Natural killer cell (primary cell): ENCODE measurements around the gene FGGY. TPM values are rescaled to one million over a fixed set of nuclear protein-coding genes. Genes with fewer than 3 reads are reported as not detected.
"Not testable (repeated sequence)": the region's sequence is repeated elsewhere in the genome, so short reads cannot be mapped to it uniquely, and the experiment has no call there.

Experiments used
- ATAC-seq, 3 donors: fragments of 150-1000 bp in 2 of 3; fragments of 200-7000 bp in 1 of 3; cut with Tn5 transposase; 1 replicate in 1 of 3; 2 replicates in 2 of 3; pipeline ENCODE4 v1.10.0; 2021; ENCODE audit warnings: mild to moderate bottlenecking in 2 of 3, moderate library complexity in 2 of 3
- DNase-seq, 2 donors: peaks; one replicate each; pipeline versions ENCODE4 v3.0.0 to v3.0.0-alpha.2; 2013 to 2021; ENCODE audit warnings: mixed read lengths in 1 of 2
- H3K27ac ChIP-seq: one replicate; pipeline ENCODE4 v1.5.1; 2013; ENCODE audit warnings: mild to moderate bottlenecking, low read length
- H3K27me3 ChIP-seq: one replicate; pipeline ENCODE4 v1.6.1; 2013; ENCODE audit warnings: low read length; ENCODE audit not compliant: control insufficient read depth, insufficient read depth
- H3K36me3 ChIP-seq: one replicate; pipeline ENCODE4 v1.6.1; 2013; ENCODE audit warnings: low read length; ENCODE audit not compliant: control insufficient read depth, insufficient read depth
- H3K4me1 ChIP-seq: one replicate; pipeline ENCODE4 v1.6.1; 2013; ENCODE audit warnings: low read length; ENCODE audit not compliant: control insufficient read depth, insufficient read depth
- H3K4me3 ChIP-seq: one replicate; pipeline ENCODE4 v1.5.1; 2013; ENCODE audit warnings: low read length
- H3K9me3 ChIP-seq: one replicate; pipeline ENCODE4 v1.6.1; 2013; ENCODE audit warnings: low read length; ENCODE audit not compliant: control insufficient read depth, insufficient read depth
- H3K27ac Mint-ChIP-seq, 2 donors: one replicate each; pipeline ENCODE4 v1.8.0; 2022; ENCODE audit warnings: mild to moderate bottlenecking in 2 of 2, mixed read lengths in 2 of 2, moderate library complexity in 1 of 2
- H3K27me3 Mint-ChIP-seq, 2 donors: one replicate each; pipeline ENCODE4 v1.8.0; 2022; ENCODE audit warnings: low read depth in 2 of 2, mixed read lengths in 2 of 2
- H3K36me3 Mint-ChIP-seq: one replicate; pipeline ENCODE4 v1.8.0; 2022; ENCODE audit warnings: mixed read lengths
- H3K4me1 Mint-ChIP-seq, 2 donors: one replicate each; pipeline ENCODE4 v1.8.0; 2022; ENCODE audit warnings: mixed read lengths in 2 of 2
- H3K4me3 Mint-ChIP-seq: one replicate; pipeline ENCODE4 v1.8.0; 2022; ENCODE audit warnings: mild to moderate bottlenecking, moderate library complexity, mixed read lengths
- H3K9me3 Mint-ChIP-seq, 2 donors: one replicate each; pipeline ENCODE4 v1.8.0; 2022; ENCODE audit warnings: mixed read lengths in 2 of 2
- WGBS: methylation state at CpG from one replicate; pipeline ENCODE4 v1.1.7; 2013; ENCODE audit warnings: missing lambda C conversion rate; ENCODE audit not compliant: insufficient coverage; 5-methylcytosine and 5-hydroxymethylcytosine counted together
- intact Hi-C: fragments of 100-400 bp; cut with micrococcal nuclease; formaldehyde crosslinking; loops from one replicate; pipeline ENCODE4 v1.14.2; 2022
- total RNA-seq, 4 donors: library from RNA; stranded (reverse); fragments of 120-200 nt in 1 of 4; gene quantifications; one replicate each; pipeline versions ENCODE4 v1.2.3 to v1.2.4, GENCODE V29; 2013 to 2022
- TF ChIP-seq, protein P1 (sequence below): fragments of 200-600 bp; IDR thresholded peaks from one replicate; pipeline ENCODE4 v1.8.0; 2022; ENCODE audit warnings: antibody characterized with exemption

The FGGY gene
- total RNA-seq, 3 donors from 2014 or later (not counting 1 experiment from before 2014, with no cell fraction given): 21.8 to 31.5 (median 21.8) TPM

DNA sequence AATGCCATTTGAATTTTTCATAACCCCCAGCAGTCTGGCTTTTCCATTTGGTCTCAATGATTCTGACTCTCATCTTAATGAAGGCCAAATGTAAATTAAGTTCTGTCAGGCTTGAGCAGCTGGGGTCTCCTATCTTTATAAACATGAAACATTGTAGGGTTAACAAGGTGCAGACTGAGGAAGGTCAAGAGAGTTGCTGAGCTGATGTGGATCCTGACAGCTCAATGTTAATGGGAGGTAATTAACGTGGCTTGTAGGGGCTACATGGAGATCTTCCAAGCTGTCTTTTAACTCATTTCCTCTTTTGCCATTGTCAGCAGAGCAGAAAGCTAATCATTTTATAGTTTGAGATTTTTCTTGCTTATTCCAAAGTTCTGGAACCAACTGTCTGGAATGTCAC is 55.2 kb downstream of the FGGY start:
- Mint-ChIP-seq H3K4me3 (no peak overlapping the region), H3K4me1 (peaks cover 5 to 13% of the 10 kb centered on the region in 2 donors), H3K27ac (no peak overlapping the region), H3K9me3 (no peaks in the 10 kb centered on the region), H3K36me3 (peaks cover 6% of the 10 kb centered on the region), H3K27me3 (peaks cover 0 to 2% of the 10 kb centered on the region in 2 donors)
- 45% methylated on average over 1 of the region's 1 CpG for WGBS
- intact Hi-C loops: no loop called here
- Histone ChIP-seq H3K27ac (no peak overlapping the region), H3K9me3 (no peaks in the 10 kb centered on the region), H3K4me3 (no peak overlapping the region), H3K36me3 (no peaks in the 10 kb centered on the region), H3K27me3 (no peaks in the 10 kb centered on the region), H3K4me1 (no peaks in the 10 kb centered on the region)
- ATAC-seq (no peak), DNase-seq (no peak)
- TF ChIP-seq, protein P1, sequence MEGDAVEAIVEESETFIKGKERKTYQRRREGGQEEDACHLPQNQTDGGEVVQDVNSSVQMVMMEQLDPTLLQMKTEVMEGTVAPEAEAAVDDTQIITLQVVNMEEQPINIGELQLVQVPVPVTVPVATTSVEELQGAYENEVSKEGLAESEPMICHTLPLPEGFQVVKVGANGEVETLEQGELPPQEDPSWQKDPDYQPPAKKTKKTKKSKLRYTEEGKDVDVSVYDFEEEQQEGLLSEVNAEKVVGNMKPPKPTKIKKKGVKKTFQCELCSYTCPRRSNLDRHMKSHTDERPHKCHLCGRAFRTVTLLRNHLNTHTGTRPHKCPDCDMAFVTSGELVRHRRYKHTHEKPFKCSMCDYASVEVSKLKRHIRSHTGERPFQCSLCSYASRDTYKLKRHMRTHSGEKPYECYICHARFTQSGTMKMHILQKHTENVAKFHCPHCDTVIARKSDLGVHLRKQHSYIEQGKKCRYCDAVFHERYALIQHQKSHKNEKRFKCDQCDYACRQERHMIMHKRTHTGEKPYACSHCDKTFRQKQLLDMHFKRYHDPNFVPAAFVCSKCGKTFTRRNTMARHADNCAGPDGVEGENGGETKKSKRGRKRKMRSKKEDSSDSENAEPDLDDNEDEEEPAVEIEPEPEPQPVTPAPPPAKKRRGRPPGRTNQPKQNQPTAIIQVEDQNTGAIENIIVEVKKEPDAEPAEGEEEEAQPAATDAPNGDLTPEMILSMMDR: no peak

DNA sequence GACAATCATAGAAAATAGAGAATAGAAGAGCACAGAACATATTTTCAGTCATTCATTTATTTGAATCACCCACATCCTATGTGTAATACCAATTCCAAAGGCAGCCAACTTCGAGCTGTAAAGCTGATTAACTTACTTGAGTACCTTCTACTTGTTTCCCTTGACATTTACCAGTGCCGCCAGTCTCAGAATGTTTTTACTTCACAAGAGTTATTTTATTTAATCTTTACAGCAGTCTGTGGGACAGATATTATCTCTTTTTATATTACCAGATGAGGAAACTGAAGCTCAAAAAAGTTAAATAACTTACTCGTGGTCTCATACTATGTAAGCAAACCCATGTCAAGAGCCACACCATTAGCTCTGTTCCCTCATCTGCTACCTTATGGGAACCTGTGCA is 56.6 kb downstream of the FGGY start:
- Histone ChIP-seq H3K27ac (no peak overlapping the region), H3K27me3 (no peaks in the 10 kb centered on the region), H3K4me3 (no peak overlapping the region), H3K4me1 (no peaks in the 10 kb centered on the region), H3K36me3 (no peaks in the 10 kb centered on the region), H3K9me3 (no peaks in the 10 kb centered on the region)
- 88% methylated on average over 2 of the region's 3 CpGs for WGBS
- H3K4me1 Mint-ChIP-seq: peaks cover 5 to 13% of the 10 kb centered on the region in 2 donors
- TF ChIP-seq, protein P1: no peak
- intact Hi-C loops: no loop called here
- H3K36me3 Mint-ChIP-seq: peaks cover 6% of the 10 kb centered on the region
- H3K9me3 Mint-ChIP-seq: no peaks in the 10 kb centered on the region
- no peak for ATAC-seq
- peaks cover 0 to 2% of the 10 kb centered on the region in 2 donors for H3K27me3 Mint-ChIP-seq
- DNase-seq: no peak
- no peak overlapping the region for H3K4me3 Mint-ChIP-seq
- H3K27ac Mint-ChIP-seq: no peak overlapping the region

DNA sequence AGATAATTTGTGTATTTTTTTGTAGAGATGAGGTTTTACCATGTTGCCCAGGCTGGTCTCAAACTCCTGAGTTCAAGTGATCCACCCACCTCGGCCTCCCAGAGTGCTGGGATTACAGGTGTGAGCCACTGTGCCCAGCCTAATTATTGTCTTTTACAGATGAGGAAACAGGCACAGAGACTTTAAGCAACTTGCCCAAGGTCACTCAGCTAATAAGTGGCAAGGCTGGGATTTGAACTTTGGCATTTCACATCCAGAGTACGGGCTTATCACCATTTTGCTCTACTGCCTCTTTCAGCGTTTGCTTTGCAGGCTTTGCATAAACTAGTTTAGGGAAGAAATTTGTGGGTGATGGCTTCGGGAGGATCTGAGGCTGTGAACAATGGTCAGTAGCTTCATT is 57.3 kb downstream of the FGGY start:
- DNase-seq, H3K27me3 ChIP-seq, H3K36me3 ChIP-seq, H3K4me1 ChIP-seq, H3K27ac ChIP-seq, H3K9me3 ChIP-seq, H3K27me3 Mint-ChIP-seq, H3K4me3 Mint-ChIP-seq, ATAC-seq, H3K4me3 ChIP-seq, intact Hi-C loops, H3K9me3 Mint-ChIP-seq, H3K36me3 Mint-ChIP-seq: not testable (repeated sequence)
- Mint-ChIP-seq H3K27ac (peak overlapping the region in 1 of 2 donors; percentile 3), H3K4me1 (peaks cover 5 to 13% of the 10 kb centered on the region in 2 donors)
- WGBS: 94% methylated on average over 4 of the region's 4 CpGs

DNA sequence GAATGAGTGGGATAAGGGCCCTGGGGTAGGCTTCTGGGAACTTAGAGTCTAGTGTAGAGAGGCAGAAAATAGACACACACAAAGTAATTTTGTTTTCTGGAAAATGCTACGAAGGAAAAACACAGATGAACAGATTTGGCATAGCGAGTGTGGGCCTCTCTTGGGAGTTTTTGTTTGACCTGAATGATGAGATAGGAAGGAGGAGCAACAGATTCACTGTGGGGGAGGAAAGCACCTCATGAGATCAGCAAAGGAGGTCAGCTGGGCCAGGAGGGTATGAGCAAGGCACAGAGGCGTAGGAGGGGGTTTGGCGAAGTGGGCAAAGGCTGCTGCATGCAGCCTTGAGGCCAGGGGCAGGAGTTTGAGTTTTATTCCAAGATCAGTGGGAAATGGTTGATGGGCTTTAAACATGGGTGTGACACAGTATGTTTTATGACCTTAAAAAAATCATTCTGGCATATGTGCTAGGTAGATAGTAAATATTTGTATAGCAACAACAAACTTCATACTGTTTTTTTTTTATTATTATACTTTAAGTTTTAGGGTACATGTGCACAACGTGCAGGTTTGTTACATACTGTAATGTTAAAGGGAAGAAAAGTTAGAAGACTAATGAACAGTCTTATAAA is 57.9 kb downstream of the FGGY start:
- H3K4me3 Mint-ChIP-seq: no peak overlapping the region
- peak overlapping the region in 1 of 2 donors; percentile 3 for H3K27ac Mint-ChIP-seq
- peaks cover 5 to 13% of the 10 kb centered on the region in 2 donors for H3K4me1 Mint-ChIP-seq
- DNase-seq (no peak), ATAC-seq (no peak)
- H3K27me3 Mint-ChIP-seq: peaks cover 0 to 2% of the 10 kb centered on the region in 2 donors
- intact Hi-C loops: no loop called here
- Histone ChIP-seq H3K27me3 (no peaks in the 10 kb centered on the region), H3K9me3 (no peaks in the 10 kb centered on the region), H3K36me3 (no peaks in the 10 kb centered on the region), H3K4me3 (no peak overlapping the region), H3K27ac (no peak overlapping the region), H3K4me1 (no peaks in the 10 kb centered on the region)
- H3K9me3 Mint-ChIP-seq: no peaks in the 10 kb centered on the region
- H3K36me3 Mint-ChIP-seq: peaks cover 6% of the 10 kb centered on the region
- TF ChIP-seq, protein P1: no peak
- 74% methylated on average over 4 of the region's 5 CpGs for WGBS
